ENCODE results near the gene LRRC41. TPM values are rescaled to one million over a fixed set of nuclear protein-coding genes. Genes with fewer than 3 reads are reported as not detected.

The LRRC41 gene, protein sequence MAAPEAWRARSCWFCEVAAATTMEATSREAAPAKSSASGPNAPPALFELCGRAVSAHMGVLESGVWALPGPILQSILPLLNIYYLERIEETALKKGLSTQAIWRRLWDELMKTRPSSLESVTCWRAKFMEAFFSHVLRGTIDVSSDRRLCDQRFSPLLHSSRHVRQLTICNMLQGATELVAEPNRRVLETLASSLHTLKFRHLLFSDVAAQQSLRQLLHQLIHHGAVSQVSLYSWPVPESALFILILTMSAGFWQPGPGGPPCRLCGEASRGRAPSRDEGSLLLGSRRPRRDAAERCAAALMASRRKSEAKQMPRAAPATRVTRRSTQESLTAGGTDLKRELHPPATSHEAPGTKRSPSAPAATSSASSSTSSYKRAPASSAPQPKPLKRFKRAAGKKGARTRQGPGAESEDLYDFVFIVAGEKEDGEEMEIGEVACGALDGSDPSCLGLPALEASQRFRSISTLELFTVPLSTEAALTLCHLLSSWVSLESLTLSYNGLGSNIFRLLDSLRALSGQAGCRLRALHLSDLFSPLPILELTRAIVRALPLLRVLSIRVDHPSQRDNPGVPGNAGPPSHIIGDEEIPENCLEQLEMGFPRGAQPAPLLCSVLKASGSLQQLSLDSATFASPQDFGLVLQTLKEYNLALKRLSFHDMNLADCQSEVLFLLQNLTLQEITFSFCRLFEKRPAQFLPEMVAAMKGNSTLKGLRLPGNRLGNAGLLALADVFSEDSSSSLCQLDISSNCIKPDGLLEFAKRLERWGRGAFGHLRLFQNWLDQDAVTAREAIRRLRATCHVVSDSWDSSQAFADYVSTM
- 52.8 and 69.4 TPM in 2 replicates for total RNA-seq (2014; rRNA removed; shearing (Covaris generic))
- polyA plus RNA-seq (2016; fragmentation: Nextera tagmentation; extraction: Ambion mirVana) = 19.0 and 20.1 TPM in 2 replicates
- long read RNA-seq, full-length matches to known transcripts = 17 of 25 reads
- long read RNA-seq, partial matches to known transcripts = 6 of 25 reads
- long read RNA-seq, other reads (novel, unspliced or antisense) = 2 of 25 reads

DNA sequence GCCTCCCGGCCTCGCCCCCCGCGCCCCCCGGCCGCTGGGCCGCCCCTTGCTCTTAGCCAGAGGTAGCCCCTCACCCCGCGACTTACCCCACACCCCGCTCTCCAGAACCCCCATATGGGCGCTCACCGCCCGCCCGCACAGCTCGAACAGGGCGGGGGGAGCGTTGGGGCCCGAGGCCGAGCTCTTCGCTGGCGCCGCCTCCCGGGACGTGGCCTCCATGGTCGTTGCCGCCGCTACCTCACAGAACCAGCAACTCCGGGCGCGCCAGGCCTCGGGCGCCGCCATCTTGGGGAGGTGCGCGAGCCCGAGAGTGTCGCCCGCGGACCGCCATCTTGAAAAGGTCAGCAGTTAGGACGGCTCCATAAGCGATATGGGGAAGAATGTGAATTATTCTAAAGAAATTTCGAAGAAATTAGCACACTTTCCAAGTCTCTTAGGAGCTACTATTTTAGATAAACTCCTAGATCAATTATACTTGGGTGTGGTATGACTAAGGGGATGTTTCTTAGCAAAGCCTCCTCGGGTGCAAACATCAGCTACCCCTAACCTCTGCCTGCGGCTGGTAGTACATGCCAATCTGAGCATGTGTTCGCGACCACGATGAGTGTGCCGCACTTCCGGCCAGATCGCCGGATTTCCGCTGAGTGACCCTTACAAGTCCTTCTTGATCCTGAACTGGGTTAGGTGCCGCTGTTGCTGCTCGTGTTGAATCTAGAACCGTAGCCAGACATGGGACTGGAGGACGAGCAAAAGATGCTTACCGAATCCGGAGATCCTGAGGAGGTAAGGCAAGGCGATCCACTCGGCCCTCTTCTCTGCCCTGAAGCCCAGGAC, at the start of gene LRRC41, which contains the start of gene UQCRH:
Gene LRRC41, minus strand, starts transcription at position 579 of the 834 bp plus-strand sequence. Its CDS starts 294 bp downstream, at position 285.
Gene UQCRH, plus strand, starts transcription at position 661 of the 834 bp plus-strand sequence. Its CDS starts 69 bp downstream, at position 730.
- peaks cover 8% of the 10 kb centered on the region; the same call in 1 of the 2 replicates for H3K36me3 ChIP-seq (ENCODE audit: insufficient read depth)
- peak within 1 kb of the TSS; percentile 80 for H3K27ac ChIP-seq (ENCODE audit: low read depth)
- DNase-seq (ENCODE audit: low spot score) = peak; percentile 96
- peaks cover 36% of the 10 kb centered on the region for H4K20me1 ChIP-seq (replicated peaks; ENCODE audit: insufficient read depth)
- peaks cover 37% of the 10 kb centered on the region for H3K36me3 Mint-ChIP-seq (ENCODE audit: low read depth)
- peak within 1 kb of the TSS; percentile 64 for H2AFZ ChIP-seq
- H3K4me1 Mint-ChIP-seq = peaks cover 43% of the 10 kb centered on the region
- H3K4me1 ChIP-seq (ENCODE audit: insufficient read depth) = peaks cover 49% of the 10 kb centered on the region
- peak; percentile 72 for ATAC-seq
- H3K27me3 Mint-ChIP-seq (ENCODE audit: insufficient read depth, low read depth, poor library complexity) = peaks cover 9% of the 10 kb centered on the region
- H3K9me3 Mint-ChIP-seq = peaks cover 7% of the 10 kb centered on the region
- peak within 1 kb of the TSS; percentile 88 for H3K4me2 ChIP-seq
- H3K79me2 ChIP-seq (replicated peaks; ENCODE audit: insufficient read depth) = peaks cover 84% of the 10 kb centered on the region
- H3K27ac Mint-ChIP-seq = peak within 1 kb of the TSS; percentile 99
- peak within 1 kb of the TSS; percentile 98 for H3K4me3 Mint-ChIP-seq
- peak within 1 kb of the TSS; percentile 93 for H3K4me3 ChIP-seq
- H3F3A ChIP-seq (replicated peaks; ENCODE audit: low read depth) = peaks cover 15% of the 10 kb centered on the region
- no peaks in the 10 kb centered on the region for H3K9me2 ChIP-seq (ENCODE audit: insufficient read depth)
- no peaks in the 10 kb centered on the region for H3K27me3 ChIP-seq (ENCODE audit: insufficient read depth)
- TF ChIP-seq ZNF331 (CRISPR knock-in tag; IDR thresholded peaks at IDR 0.05; ENCODE audit: low read depth) = no peak
- no peak for TF ChIP-seq EZH2phosphoT487 (IDR thresholded peaks at IDR 0.05; ENCODE audit: unreplicated experiment)
- no peak for TF ChIP-seq JUNB (IDR thresholded peaks at IDR 0.05; ENCODE audit: unreplicated experiment)
- TF ChIP-seq EZH2 (IDR thresholded peaks at IDR 0.05; ENCODE audit: low read depth, unreplicated experiment) = no peak
- TF ChIP-seq, protein P1, sequence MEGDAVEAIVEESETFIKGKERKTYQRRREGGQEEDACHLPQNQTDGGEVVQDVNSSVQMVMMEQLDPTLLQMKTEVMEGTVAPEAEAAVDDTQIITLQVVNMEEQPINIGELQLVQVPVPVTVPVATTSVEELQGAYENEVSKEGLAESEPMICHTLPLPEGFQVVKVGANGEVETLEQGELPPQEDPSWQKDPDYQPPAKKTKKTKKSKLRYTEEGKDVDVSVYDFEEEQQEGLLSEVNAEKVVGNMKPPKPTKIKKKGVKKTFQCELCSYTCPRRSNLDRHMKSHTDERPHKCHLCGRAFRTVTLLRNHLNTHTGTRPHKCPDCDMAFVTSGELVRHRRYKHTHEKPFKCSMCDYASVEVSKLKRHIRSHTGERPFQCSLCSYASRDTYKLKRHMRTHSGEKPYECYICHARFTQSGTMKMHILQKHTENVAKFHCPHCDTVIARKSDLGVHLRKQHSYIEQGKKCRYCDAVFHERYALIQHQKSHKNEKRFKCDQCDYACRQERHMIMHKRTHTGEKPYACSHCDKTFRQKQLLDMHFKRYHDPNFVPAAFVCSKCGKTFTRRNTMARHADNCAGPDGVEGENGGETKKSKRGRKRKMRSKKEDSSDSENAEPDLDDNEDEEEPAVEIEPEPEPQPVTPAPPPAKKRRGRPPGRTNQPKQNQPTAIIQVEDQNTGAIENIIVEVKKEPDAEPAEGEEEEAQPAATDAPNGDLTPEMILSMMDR (conservative IDR thresholded peaks at IDR 0.05; ENCODE audit: low read depth in 2 of 2) = no peak
- no peak for TF ChIP-seq STAT1 (IDR thresholded peaks at IDR 0.05; ENCODE audit: unreplicated experiment)
- TF ChIP-seq NANOG (IDR thresholded peaks at IDR 0.05; ENCODE audit: borderline replicate concordance) = no peak
- peak; percentile 91 for TF ChIP-seq POLR2AphosphoS5 (IDR thresholded peaks at IDR 0.05; ENCODE audit: low read depth)
- TF ChIP-seq, protein P2, sequence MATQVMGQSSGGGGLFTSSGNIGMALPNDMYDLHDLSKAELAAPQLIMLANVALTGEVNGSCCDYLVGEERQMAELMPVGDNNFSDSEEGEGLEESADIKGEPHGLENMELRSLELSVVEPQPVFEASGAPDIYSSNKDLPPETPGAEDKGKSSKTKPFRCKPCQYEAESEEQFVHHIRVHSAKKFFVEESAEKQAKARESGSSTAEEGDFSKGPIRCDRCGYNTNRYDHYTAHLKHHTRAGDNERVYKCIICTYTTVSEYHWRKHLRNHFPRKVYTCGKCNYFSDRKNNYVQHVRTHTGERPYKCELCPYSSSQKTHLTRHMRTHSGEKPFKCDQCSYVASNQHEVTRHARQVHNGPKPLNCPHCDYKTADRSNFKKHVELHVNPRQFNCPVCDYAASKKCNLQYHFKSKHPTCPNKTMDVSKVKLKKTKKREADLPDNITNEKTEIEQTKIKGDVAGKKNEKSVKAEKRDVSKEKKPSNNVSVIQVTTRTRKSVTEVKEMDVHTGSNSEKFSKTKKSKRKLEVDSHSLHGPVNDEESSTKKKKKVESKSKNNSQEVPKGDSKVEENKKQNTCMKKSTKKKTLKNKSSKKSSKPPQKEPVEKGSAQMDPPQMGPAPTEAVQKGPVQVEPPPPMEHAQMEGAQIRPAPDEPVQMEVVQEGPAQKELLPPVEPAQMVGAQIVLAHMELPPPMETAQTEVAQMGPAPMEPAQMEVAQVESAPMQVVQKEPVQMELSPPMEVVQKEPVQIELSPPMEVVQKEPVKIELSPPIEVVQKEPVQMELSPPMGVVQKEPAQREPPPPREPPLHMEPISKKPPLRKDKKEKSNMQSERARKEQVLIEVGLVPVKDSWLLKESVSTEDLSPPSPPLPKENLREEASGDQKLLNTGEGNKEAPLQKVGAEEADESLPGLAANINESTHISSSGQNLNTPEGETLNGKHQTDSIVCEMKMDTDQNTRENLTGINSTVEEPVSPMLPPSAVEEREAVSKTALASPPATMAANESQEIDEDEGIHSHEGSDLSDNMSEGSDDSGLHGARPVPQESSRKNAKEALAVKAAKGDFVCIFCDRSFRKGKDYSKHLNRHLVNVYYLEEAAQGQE (IDR thresholded peaks at IDR 0.05; ENCODE audit: unreplicated experiment) = peak; percentile 13
- TF ChIP-seq, protein P3, sequence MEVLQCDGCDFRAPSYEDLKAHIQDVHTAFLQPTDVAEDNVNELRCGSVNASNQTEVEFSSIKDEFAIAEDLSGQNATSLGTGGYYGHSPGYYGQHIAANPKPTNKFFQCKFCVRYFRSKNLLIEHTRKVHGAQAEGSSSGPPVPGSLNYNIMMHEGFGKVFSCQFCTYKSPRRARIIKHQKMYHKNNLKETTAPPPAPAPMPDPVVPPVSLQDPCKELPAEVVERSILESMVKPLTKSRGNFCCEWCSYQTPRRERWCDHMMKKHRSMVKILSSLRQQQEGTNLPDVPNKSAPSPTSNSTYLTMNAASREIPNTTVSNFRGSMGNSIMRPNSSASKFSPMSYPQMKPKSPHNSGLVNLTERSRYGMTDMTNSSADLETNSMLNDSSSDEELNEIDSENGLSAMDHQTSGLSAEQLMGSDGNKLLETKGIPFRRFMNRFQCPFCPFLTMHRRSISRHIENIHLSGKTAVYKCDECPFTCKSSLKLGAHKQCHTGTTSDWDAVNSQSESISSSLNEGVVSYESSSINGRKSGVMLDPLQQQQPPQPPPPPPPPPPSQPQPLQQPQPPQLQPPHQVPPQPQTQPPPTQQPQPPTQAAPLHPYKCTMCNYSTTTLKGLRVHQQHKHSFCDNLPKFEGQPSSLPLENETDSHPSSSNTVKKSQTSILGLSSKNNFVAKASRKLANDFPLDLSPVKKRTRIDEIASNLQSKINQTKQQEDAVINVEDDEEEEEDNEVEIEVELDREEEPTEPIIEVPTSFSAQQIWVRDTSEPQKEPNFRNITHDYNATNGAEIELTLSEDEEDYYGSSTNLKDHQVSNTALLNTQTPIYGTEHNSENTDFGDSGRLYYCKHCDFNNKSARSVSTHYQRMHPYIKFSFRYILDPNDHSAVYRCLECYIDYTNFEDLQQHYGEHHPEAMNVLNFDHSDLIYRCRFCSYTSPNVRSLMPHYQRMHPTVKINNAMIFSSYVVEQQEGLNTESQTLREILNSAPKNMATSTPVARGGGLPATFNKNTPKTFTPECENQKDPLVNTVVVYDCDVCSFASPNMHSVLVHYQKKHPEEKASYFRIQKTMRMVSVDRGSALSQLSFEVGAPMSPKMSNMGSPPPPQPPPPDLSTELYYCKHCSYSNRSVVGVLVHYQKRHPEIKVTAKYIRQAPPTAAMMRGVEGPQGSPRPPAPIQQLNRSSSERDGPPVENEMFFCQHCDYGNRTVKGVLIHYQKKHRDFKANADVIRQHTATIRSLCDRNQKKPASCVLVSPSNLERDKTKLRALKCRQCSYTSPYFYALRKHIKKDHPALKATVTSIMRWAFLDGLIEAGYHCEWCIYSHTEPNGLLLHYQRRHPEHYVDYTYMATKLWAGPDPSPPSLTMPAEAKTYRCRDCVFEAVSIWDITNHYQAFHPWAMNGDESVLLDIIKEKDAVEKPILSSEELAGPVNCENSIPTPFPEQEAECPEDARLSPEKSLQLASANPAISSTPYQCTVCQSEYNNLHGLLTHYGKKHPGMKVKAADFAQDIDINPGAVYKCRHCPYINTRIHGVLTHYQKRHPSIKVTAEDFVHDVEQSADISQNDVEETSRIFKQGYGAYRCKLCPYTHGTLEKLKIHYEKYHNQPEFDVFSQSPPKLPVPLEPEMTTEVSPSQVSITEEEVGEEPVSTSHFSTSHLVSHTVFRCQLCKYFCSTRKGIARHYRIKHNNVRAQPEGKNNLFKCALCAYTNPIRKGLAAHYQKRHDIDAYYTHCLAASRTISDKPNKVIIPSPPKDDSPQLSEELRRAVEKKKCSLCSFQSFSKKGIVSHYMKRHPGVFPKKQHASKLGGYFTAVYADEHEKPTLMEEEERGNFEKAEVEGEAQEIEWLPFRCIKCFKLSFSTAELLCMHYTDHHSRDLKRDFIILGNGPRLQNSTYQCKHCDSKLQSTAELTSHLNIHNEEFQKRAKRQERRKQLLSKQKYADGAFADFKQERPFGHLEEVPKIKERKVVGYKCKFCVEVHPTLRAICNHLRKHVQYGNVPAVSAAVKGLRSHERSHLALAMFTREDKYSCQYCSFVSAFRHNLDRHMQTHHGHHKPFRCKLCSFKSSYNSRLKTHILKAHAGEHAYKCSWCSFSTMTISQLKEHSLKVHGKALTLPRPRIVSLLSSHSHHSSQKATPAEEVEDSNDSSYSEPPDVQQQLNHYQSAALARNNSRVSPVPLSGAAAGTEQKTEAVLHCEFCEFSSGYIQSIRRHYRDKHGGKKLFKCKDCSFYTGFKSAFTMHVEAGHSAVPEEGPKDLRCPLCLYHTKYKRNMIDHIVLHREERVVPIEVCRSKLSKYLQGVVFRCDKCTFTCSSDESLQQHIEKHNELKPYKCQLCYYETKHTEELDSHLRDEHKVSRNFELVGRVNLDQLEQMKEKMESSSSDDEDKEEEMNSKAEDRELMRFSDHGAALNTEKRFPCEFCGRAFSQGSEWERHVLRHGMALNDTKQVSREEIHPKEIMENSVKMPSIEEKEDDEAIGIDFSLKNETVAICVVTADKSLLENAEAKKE (CRISPR knock-in tag; IDR thresholded peaks at IDR 0.05) = peak; percentile 75; the same call in 1 of the 2 replicates

Measured in GM23338 (cell line).